Mesenchymal stem cell (in vitro differentiated cells and primary cell): ENCODE results near the gene RHEB.

Source experiments
- DNase-seq: peaks from one replicate; pipeline ENCODE4 v3.0.0-alpha.2; 2013
- H2AFZ ChIP-seq: one replicate; pipeline ENCODE4 v1.6.1; 2013; ENCODE audit warnings: low read depth, mild to moderate bottlenecking, control low read depth, inconsistent platforms, low read length, moderate library complexity
- H2AK5ac ChIP-seq: 2 replicates; pipeline ENCODE4 v1.6.1; 2013; ENCODE audit warnings: low read length, moderate library complexity, mild to moderate bottlenecking, inconsistent platforms; ENCODE audit not compliant: severe bottlenecking
- H2BK120ac ChIP-seq: one replicate; pipeline ENCODE4 v1.6.1; 2013; ENCODE audit warnings: low read depth, mild to moderate bottlenecking, inconsistent platforms, low read length, moderate library complexity
- H2BK12ac ChIP-seq, 2 experiments: one replicate each; pipeline ENCODE4 v1.6.1; 2013; ENCODE audit warnings: inconsistent platforms in 2 of 2, low read length in 2 of 2, mild to moderate bottlenecking in 2 of 2, moderate library complexity in 2 of 2, control low read depth in 1 of 2
- H2BK15ac ChIP-seq: one replicate; pipeline ENCODE4 v1.6.1; 2013; ENCODE audit warnings: mild to moderate bottlenecking, low read depth, inconsistent platforms; ENCODE audit not compliant: poor library complexity, severe bottlenecking
- H2BK5ac ChIP-seq: 2 replicates; pipeline ENCODE4 v1.6.1; 2013; ENCODE audit warnings: low read depth, mild to moderate bottlenecking, low read length, control low read depth, inconsistent platforms; ENCODE audit not compliant: poor library complexity, severe bottlenecking
- H3K14ac ChIP-seq, 2 experiments: one replicate each; pipeline ENCODE4 v1.6.1; 2013; ENCODE audit warnings: inconsistent platforms in 2 of 2, low read length in 2 of 2, control low read depth in 1 of 2, mild to moderate bottlenecking in 1 of 2, moderate library complexity in 1 of 2
- H3K18ac ChIP-seq, 2 experiments: one replicate each; pipeline ENCODE4 v1.6.1; 2013; ENCODE audit warnings: inconsistent platforms in 2 of 2, low read length in 2 of 2, control low read depth in 1 of 2, low read depth in 1 of 2, mild to moderate bottlenecking in 1 of 2
- H3K23ac ChIP-seq, 2 experiments: one replicate each; pipeline ENCODE4 v1.6.1; 2013; ENCODE audit warnings: inconsistent platforms in 2 of 2, low read length in 2 of 2, mild to moderate bottlenecking in 2 of 2, moderate library complexity in 2 of 2, control low read depth in 1 of 2
- H3K27ac ChIP-seq: 2 replicates; pipeline ENCODE4 v1.5.1; 2013; ENCODE audit warnings: mild to moderate bottlenecking, moderate library complexity, low read length, control low read depth, inconsistent platforms; ENCODE audit not compliant: poor library complexity, severe bottlenecking
- H3K27me3 ChIP-seq, 2 experiments: 2 replicates each; pipeline versions ENCODE4 v1.6.1 to v1.7.0; 2013; ENCODE audit warnings: low read length in 2 of 2, mild to moderate bottlenecking in 2 of 2, moderate library complexity in 2 of 2, control low read depth in 1 of 2, inconsistent platforms in 1 of 2; ENCODE audit not compliant: control insufficient read depth in 1 of 2, insufficient read depth in 1 of 2
- H3K36me3 ChIP-seq, 2 experiments: 2 replicates each; pipeline versions ENCODE4 v1.6.1 to v1.7.0; 2013; ENCODE audit warnings: low read length in 2 of 2, control low read depth in 1 of 2, inconsistent platforms in 1 of 2, low read depth in 1 of 2, mild to moderate bottlenecking in 1 of 2; ENCODE audit not compliant: insufficient read depth in 2 of 2, control insufficient read depth in 1 of 2
- H3K4ac ChIP-seq, 2 experiments: one replicate each; pipeline ENCODE4 v1.6.1; 2013; ENCODE audit warnings: inconsistent platforms in 2 of 2, low read length in 2 of 2, mild to moderate bottlenecking in 2 of 2, moderate library complexity in 2 of 2, control low read depth in 1 of 2, low read depth in 1 of 2
- H3K4me1 ChIP-seq: 2 replicates; pipeline ENCODE4 v1.6.1; 2013; ENCODE audit warnings: low read depth, low read length, control low read depth; ENCODE audit not compliant: control insufficient read depth, insufficient read depth
- H3K4me2 ChIP-seq: 2 replicates; pipeline ENCODE4 v1.6.1; 2013; ENCODE audit warnings: low read length, mild to moderate bottlenecking, inconsistent platforms; ENCODE audit not compliant: poor library complexity, severe bottlenecking
- H3K4me3 ChIP-seq, 2 experiments: 2 replicates each; pipeline versions ENCODE4 v1.5.1 to v1.7.0; 2013; ENCODE audit warnings: low read length in 2 of 2, mild to moderate bottlenecking in 2 of 2, control low read depth in 1 of 2, low read depth in 1 of 2; ENCODE audit not compliant: insufficient read depth in 1 of 2
- H3K79me1 ChIP-seq: replicated peaks from 2 replicates; pipeline ENCODE4 v1.6.1; 2013; ENCODE audit warnings: mild to moderate bottlenecking, control low read depth, low read length, inconsistent platforms; ENCODE audit not compliant: poor library complexity, severe bottlenecking
- H3K9ac ChIP-seq: 2 replicates; pipeline ENCODE4 v1.7.0; 2013; ENCODE audit warnings: mild to moderate bottlenecking, low read length, moderate library complexity
- H3K9me3 ChIP-seq: 2 replicates; pipeline ENCODE4 v1.7.0; 2013; ENCODE audit warnings: mild to moderate bottlenecking, low read length; ENCODE audit not compliant: control insufficient read depth
- H4K8ac ChIP-seq: one replicate; pipeline ENCODE4 v1.6.1; 2013; ENCODE audit warnings: inconsistent platforms, mild to moderate bottlenecking, low read length, moderate library complexity
- H4K91ac ChIP-seq: one replicate; pipeline ENCODE4 v1.6.1; 2013; ENCODE audit warnings: mild to moderate bottlenecking, low read length, inconsistent platforms
- WGBS: methylation state at CpG from one replicate; pipeline ENCODE4 v1.1.7; 2013; ENCODE audit warnings: mixed read lengths; 5-methylcytosine and 5-hydroxymethylcytosine counted together

The RHEB gene

DNA sequence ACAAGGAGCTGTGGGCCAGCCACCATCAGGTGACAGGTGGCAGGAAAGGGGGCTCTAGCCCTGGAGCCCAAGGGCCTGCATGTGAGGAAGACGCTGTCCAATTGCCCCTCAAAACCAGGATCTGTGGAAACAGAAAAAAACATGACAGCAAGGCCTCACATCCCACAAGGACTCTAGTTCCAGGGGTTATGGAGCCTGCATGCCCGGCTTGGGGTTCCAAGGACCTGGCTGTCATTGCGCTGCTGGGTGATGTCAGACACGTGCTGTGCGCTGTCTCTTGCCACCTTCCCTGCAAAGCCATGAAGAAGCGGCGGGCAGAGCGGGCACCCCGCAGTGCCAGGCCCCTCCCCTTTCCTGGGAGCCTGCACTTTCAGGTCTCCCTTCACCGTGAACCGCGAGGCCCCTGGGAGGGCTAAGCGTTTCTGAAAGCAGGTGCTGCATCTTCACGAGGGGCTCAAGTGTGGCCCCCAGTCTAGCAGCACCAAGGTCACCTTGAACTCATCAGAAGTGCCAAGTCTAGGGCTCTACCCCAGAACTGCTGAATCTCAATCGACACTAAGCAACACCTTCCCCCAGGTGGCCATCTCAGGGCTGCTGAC, 64.7 kb downstream of the RHEB start:
- Histone ChIP-seq H3K4me1 (peaks cover 16% of the 10 kb centered on the region), H3K27ac (no peak overlapping the region), H4K8ac (no peak overlapping the region), H3K14ac (no peak overlapping the region), H2BK12ac (no peak overlapping the region), H2BK15ac (no peak overlapping the region), H3K4me2 (no peak overlapping the region), H3K79me1 (no peaks in the 10 kb centered on the region), H3K36me3 (no peaks in the 10 kb centered on the region), H3K18ac (no peak overlapping the region), H2BK5ac (no peak overlapping the region), H3K9me3 (no peaks in the 10 kb centered on the region), H3K9ac (no peak overlapping the region), H3K4me3 (no peak overlapping the region), H3K27me3 (peaks cover 0 to 12% of the 10 kb centered on the region in 2 experiments), H4K91ac (no peak overlapping the region), H2AK5ac (no peak overlapping the region), H2AFZ (no peak overlapping the region), H2BK120ac (no peak overlapping the region), H3K23ac (no peak overlapping the region), H3K4ac (no peak overlapping the region)
- 92% methylated on average over 15 of the region's 15 CpGs for WGBS
- DNase-seq: no peak

DNA sequence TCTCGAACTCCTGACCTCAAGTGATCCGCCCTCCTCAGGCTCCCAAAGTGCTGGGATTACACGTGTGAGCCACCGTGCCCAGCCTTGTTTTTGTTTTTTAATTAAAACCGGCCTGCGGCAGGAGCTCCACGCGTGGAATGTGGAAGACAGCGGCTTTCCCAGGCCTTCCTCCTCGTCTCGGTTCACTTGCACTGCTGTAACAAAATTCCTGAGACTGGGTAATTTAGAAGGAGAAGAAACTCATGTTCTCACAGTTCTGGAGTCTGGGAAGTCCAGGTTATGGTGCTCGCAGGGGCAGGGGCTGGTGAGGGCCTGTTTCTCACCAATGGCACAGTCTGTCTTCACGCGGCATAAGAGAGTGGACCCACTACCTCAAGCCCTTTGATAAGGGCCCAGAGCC, 65.4 kb downstream of the RHEB start:
- Histone ChIP-seq H3K9me3 (no peaks in the 10 kb centered on the region), H3K4me3 (no peak overlapping the region), H2AK5ac (peak overlapping the region; percentile 45), H2BK5ac (no peak overlapping the region), H3K4ac (no peak overlapping the region), H3K14ac (no peak overlapping the region), H2BK15ac (no peak overlapping the region), H4K8ac (no peak overlapping the region), H3K27ac (no peak overlapping the region), H3K4me1 (peaks cover 12% of the 10 kb centered on the region), H3K4me2 (no peak overlapping the region), H2BK12ac (no peak overlapping the region), H3K27me3 (peaks cover 0 to 12% of the 10 kb centered on the region in 2 experiments), H4K91ac (no peak overlapping the region), H2BK120ac (no peak overlapping the region), H3K9ac (no peak overlapping the region), H3K36me3 (no peaks in the 10 kb centered on the region), H3K18ac (no peak overlapping the region), H2AFZ (no peak overlapping the region), H3K79me1 (no peaks in the 10 kb centered on the region), H3K23ac (no peak overlapping the region)
- DNase-seq: no peak
- 88% methylated on average over 14 of the region's 14 CpGs for WGBS

DNA sequence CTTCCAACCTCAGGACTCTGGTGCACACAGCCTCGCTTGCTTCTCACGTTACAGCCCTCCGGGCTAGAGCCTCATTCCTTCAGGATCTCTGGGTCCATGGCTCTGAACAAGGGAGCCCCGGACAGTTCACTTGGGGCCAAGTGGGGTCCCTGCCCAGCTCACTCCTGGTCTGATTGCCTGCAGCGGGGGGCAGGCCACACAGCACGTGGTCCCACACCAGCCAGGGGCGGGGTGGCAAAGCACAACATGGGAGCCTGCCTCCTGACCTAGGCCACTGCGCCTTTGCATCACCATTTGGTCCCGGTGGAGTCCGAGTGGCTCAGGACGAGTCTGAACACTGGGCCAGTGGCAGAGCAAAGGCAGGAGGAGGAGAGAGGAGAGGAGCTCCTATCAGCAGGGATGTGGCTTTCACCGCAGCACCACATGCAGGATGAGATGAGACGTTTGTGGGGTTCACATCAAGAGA, 66.3 kb downstream of the RHEB start:
- peak overlapping the region in 1 of 2 experiments; percentile 93 for H3K14ac ChIP-seq
- no peak overlapping the region for H3K4me2 ChIP-seq
- no peak overlapping the region for H3K9ac ChIP-seq
- no peak overlapping the region for H4K91ac ChIP-seq
- no peak overlapping the region for H3K27ac ChIP-seq
- H3K4me1 ChIP-seq: peaks cover 14% of the 10 kb centered on the region
- no peaks in the 10 kb centered on the region for H3K9me3 ChIP-seq
- no peaks in the 10 kb centered on the region for H3K79me1 ChIP-seq
- no peak overlapping the region for H2BK12ac ChIP-seq
- H2BK120ac ChIP-seq: no peak overlapping the region
- no peak overlapping the region for H3K4ac ChIP-seq
- H2AK5ac ChIP-seq: peak overlapping the region; percentile 13
- H3K18ac ChIP-seq: no peak overlapping the region
- peak overlapping the region in 1 of 2 experiments; percentile 57 for H3K23ac ChIP-seq
- H3K4me3 ChIP-seq: no peak overlapping the region
- no peak overlapping the region for H2BK5ac ChIP-seq
- DNase-seq: no peak
- no peak overlapping the region for H4K8ac ChIP-seq
- peaks cover 0 to 12% of the 10 kb centered on the region in 2 experiments for H3K27me3 ChIP-seq
- H3K36me3 ChIP-seq: no peaks in the 10 kb centered on the region
- H2AFZ ChIP-seq: no peak overlapping the region
- WGBS: 85% methylated on average over 13 of the region's 13 CpGs
- no peak overlapping the region for H2BK15ac ChIP-seq

DNA sequence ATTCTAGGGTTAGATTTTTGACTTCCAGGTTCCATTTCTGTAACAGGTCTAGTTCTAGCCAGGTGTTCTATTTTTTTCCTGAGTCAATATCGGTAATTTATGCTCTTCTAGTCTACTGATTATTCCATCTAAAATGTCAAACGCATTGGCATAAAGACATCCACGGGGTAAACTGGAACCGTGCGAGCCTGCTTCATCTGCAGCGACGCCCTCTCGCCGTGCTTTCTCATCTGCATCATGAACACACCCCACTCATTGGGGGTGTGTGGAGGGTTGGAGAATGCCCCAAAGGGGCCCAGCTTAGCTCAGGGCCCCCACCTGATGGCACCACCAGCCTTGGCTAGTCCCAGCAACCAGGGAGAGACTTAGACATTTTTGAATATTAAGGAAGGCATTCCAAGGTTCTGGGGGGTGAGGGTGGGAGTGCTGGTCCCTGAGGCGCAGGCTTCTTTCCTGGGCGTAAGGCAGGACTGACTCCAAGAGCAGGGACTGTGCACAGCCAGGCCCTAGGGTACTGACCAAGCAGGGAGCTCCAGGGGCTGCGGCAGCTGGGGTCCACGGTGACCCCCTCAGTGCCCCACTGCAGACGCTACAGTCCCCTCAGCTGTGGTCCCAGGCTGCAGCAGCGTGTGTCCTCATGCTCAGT, 66.9 kb downstream of the RHEB start:
- no peak overlapping the region for H3K4ac ChIP-seq
- no peaks in the 10 kb centered on the region for H3K36me3 ChIP-seq

More for the DNA sequence above, 66.9 kb downstream of the RHEB start:
- no peak overlapping the region for H2BK15ac ChIP-seq
- no peak overlapping the region for H2BK120ac ChIP-seq
- no peak overlapping the region for H2AK5ac ChIP-seq
- no peak overlapping the region for H2BK12ac ChIP-seq
- H3K23ac ChIP-seq: peak overlapping the region in 1 of 2 experiments; percentile 57
- H3K9ac ChIP-seq: no peak overlapping the region
- H3K14ac ChIP-seq: no peak overlapping the region
- H3K9me3 ChIP-seq: no peaks in the 10 kb centered on the region
- no peak overlapping the region for H3K18ac ChIP-seq
- no peak overlapping the region for H2AFZ ChIP-seq
- H3K4me3 ChIP-seq: no peak overlapping the region
- peaks cover 19% of the 10 kb centered on the region for H3K4me1 ChIP-seq
- 91% methylated on average over 15 of the region's 15 CpGs for WGBS
- no peak overlapping the region for H3K4me2 ChIP-seq
- no peak overlapping the region for H4K8ac ChIP-seq
- no peak overlapping the region for H4K91ac ChIP-seq
- DNase-seq: no peak
- no peaks in the 10 kb centered on the region for H3K79me1 ChIP-seq
- H2BK5ac ChIP-seq: no peak overlapping the region
- no peak overlapping the region for H3K27ac ChIP-seq
- H3K27me3 ChIP-seq: peaks cover 0 to 12% of the 10 kb centered on the region in 2 experiments
